Inferior parietal cortex (tissue), 1 donor: Measurements from ENCODE around the gene AEBP1.
"Not testable (repeated sequence)": the region's sequence is repeated elsewhere in the genome, so short reads cannot be mapped to it uniquely, and the experiment has no call there.

Experiments used
- DNase-seq: peaks from one replicate; pipeline ENCODE4 v3.0.0-alpha.2; 2016; ENCODE audit errors: extremely low spot score

AEBP1 gene

DNA sequence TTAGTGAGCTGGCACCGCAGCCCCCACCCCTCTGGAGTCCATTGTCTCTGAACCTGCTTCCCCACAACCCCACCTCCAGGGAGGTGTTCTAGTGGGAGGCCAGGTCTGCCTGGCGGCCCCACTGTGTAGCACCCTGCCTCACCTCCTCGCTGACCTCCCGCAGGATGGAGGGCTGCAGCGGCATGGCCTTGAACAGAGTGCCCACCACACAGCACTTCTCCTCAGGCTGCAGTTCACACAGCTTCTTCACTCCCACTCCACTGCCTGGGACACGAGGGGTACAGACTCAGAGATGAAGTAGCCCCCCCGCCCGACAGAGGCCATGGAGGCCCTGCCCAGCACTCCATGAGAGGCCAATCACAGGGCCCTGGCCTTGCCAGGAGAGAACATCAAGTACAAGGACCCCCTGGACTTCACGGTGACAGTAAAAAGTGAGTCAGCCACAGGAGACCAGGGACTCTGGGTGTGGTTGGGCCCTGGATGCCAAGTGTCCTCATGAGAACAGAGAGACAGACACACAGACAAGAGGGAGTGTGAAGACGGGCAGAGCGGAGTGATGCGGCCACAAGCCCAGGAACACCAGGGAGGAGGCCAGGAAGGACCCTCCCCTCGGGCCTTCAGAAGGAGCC is 13.8 kb downstream of the AEBP1 start:
- DNase-seq: no peak

DNA sequence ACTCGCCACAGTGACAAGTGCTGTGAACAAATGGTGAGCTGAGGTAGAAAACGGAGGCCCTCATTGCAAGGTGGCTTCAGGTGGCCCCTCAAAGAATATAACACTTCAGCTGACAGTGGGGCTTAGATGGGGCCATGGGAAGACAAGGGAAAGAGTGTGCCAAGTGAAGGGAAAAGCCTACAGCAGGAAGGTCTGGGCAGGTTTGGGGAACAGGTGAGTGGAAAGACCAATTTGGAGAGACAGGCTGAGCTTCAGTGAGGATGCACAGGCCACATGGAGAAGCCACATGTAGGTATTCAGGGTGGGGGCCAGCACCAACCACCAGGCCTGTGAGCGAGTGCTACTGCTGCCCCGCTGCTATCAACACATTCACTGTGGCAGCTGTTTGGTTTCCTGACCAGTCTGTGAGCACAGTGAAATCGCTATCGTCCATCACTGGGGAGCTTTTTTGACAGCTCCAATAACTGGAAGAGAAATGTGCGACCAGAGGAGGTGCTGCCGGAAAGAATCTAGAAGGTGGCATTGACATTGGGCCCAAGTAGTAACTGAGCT is 15.8 kb downstream of the AEBP1 start:
- no peak for DNase-seq

DNA sequence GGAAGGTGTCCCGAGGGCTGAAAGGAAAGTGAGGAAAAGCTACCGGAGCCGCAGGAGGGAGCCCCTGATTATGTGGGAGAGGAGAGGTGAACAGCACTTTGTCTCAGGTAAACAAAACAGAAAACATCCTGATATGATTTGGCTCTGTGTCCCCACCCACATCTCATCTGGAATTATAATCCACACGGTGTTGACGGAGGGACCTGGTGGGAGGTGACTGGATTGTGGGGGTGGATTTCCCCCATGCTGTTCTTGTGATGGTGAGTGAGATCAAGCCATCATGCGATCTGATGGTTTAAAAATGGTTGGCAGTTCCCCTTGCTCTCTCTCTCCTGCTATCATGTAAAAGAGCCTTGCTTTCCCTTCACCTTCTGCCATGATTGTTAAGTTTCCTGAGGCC is 16.2 kb downstream of the AEBP1 start:
- DNase-seq: no peak

DNA sequence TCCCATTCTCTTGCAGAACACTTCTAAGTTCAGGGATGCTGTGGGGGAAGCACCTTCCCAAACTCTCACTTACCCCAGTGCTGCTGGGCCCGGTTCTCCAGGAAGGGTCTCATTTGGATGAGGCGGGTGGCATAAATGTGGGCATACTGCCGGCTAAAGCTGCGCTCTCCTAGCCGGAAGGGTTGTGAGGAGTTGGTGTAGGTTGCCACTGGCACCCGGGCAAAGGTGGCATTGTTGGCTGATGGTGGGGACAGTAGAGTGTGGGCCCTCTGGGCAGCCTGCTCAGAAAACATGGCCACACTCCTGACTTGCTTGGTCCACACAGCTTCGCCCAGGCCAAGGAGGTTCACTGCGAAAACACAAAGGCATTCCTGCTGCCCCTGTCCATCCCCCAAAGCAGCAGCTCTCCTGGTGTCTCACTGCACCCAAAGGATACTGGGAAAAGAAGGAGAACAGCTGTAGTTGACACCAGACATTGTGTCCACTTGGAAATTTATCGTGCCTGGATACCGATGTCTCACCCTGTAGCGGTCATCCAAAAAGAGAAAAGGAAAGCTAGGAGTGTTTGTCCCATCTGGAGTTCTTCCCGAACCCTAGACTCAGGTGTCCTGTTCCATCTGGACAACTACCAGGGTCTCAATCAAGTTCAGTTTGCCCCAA is 17.7 kb downstream of the AEBP1 start:
- no peak for DNase-seq

- DNase-seq: no peak
These were observed 18.4 kb downstream of the AEBP1 start for GRCh38 chr7:44122529-44122928.

- DNase-seq: peak; percentile 95
These were observed 19.3 kb downstream of the AEBP1 start, which contains the start of gene POLD2 for GRCh38 chr7:44123190-44124003. Gene POLD2 (minus strand): TSS chr7:44123548. CDS start chr7:44122053, 1,495 bp downstream.

- no peak for DNase-seq
These were observed 20.7 kb downstream of the AEBP1 start for GRCh38 chr7:44124822-44125202.

DNA sequence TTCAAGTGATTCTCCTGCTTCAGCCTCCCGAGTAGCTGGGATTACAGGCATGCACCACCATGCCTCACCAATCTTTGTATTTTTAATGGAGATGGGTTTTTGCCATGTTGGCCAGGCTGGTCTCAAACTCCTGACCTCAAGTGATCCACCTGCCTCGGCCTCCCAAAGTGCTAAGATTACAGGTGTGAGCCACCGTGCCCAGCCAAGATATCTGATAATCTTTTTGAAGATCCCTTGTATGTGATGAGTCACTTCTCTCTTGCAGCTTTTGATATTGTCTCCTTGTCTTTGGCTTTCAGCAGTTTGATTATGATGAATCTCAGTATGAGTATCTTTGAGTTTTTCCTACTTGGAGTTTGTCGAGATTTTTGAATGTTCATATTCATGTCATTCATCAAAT is 22.4 kb downstream of the AEBP1 start:
- not testable (repeated sequence) for DNase-seq

DNA sequence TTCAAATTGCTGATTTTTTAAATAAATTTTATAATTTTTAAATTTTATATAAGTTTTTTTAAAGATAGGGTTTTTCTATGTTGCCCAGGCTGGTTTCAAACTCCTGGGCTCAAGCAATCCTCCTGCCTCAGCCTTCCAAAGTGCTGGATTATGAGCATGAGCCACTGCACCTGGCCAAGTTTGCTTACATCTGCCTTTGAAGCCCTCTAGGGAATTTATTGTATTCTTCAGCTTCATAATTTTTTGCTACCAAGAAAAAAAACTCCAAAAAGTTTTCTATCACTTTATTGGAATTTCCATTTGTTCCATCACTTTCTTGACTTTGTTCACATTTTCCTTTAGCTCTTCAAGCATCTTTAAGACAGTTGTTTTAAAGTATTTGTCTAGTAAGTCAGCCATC is 23.0 kb downstream of the AEBP1 start:
- DNase-seq: no peak

DNA sequence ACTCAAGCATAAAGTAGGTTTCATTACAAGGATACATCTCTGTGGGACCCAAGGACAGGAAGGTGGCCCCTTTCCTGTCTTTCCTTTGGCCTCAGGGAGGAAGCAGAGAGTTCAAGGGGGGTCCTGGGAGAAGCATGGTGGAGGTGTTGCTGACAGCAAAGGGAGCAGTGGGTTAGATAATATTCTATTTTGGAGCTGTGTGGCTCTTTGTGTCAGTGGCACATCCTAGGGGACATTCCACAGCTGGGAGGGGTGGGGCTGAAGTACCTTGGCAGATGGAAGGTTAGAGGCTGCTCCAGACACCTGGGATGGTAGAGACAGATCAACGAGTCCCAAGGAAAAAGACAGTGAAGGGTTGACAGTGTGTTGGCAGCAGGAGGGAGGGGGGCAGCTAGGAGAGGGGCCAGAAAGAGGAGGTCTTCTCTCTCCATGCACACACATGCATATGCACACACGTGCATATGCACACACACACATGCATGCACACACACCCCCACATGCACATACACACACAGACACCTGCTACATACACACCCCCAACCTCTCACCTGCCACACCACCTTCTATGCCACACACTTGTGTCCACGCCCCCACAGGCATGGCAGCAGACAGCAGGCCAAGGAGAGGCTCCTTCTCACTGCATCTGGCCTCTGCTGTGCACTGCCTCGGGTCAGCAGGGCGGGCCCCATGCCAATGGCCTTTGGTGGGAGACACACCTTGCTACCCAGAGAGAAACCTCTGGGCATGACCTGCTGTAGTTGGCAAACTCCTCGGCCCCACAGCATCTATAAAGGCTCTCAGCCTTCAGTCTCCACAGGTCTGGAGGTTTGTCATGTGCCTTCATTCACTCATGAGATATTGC is 24.8 kb downstream of the AEBP1 start:
- no peak for DNase-seq

DNA sequence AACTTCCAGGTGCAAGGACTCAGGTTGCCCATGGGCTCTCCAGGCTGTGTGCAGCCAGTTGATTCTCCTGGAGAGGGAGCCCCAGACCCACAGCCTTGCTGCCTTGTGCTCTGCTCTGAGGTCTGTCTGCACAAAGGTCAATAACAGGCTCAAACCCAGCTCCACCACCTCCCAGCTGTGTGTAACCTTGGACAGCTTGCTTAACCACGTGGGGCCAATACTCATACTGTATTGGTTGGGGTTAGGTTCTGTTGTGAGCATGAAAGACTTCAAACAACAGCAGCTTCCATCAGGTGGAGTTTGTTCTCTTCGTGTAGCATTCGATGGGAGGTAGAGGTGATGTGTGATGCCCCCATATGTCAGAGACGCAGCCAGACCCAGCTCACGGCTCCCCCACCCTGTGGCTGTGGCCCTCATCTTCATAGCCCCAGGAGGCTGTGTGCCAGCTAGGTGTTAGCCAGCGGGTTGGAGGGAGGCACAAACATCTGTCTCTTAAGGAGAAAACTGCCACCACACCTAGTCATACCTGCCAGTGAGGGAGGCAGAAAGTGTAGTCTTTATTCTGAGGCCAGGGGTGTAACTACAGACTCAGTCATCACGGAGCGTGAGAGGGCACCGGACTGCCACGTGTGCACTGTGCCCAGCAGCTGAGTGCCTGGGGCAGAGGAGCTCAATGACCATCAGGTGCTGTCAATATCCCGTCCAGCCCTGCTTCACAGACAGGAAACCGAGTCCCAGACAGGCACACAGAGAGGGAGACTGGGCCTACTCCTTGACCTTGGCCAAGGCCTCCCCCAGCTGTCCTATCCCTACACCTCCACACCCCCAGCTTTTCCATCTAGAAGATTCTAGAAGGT is 27.3 kb downstream of the AEBP1 start:
- DNase-seq: no peak

GRCh38 chr7:44132039-44132438 is 27.9 kb downstream of the AEBP1 start:
- DNase-seq: no peak

GRCh38 chr7:44133295-44133694 is 29.1 kb downstream of the AEBP1 start:
- DNase-seq: no peak

DNA sequence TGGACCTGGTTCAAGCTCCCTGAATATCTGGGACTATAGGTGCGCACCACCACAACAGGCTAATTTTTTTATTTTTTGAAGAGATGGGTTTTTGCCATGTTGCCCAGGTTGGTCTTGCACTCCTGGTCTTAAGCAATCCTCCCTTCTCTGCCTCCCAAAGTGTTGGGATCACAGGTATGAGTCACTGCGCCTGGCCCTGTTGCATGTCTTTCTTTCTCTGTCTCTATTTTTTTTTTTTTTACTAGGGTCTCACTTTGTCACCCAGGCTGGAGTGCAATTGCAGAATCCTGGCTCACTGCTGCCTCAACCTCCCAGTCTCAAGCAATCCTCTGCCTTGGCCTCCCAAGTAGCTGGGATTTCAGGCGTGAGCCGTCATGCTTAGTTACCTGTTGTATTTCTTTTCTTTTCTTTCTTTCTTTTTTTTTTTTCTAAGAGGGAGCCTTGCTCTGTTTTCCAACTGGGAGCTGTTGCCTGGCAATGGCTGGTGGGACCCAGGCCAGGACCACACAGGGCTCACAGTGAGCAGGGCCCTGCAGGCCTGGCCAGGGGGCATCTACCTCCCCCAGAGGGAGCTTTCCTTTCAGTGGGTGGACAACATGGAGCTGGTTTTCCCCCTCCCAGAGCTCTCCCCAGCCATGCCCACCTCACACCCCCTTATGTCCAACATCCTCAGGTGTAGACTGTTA is 30.9 kb downstream of the AEBP1 start:
- no peak for DNase-seq

DNA sequence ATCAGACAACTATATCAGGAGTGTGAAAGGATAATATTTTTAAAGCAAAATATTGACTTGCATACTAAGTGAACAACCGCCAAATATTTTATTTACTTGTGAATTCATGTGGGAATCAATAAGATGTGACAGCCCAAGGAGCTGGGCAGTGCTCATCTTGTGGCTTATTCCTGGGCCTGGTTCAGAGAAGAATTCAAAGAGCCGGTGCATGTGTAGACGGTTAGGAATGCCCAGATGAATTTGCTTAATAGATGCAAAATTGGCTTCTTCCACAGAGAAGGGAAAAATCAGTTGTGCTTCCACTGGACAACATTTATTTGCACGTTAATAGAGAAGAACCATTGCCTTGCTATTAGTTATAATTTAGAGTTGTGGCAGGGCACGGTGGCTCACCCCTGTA is 32.6 kb downstream of the AEBP1 start:
- DNase-seq: no peak

- no peak for DNase-seq
These were observed 34.6 kb downstream of the AEBP1 start for GRCh38 chr7:44138698-44139097.

DNA sequence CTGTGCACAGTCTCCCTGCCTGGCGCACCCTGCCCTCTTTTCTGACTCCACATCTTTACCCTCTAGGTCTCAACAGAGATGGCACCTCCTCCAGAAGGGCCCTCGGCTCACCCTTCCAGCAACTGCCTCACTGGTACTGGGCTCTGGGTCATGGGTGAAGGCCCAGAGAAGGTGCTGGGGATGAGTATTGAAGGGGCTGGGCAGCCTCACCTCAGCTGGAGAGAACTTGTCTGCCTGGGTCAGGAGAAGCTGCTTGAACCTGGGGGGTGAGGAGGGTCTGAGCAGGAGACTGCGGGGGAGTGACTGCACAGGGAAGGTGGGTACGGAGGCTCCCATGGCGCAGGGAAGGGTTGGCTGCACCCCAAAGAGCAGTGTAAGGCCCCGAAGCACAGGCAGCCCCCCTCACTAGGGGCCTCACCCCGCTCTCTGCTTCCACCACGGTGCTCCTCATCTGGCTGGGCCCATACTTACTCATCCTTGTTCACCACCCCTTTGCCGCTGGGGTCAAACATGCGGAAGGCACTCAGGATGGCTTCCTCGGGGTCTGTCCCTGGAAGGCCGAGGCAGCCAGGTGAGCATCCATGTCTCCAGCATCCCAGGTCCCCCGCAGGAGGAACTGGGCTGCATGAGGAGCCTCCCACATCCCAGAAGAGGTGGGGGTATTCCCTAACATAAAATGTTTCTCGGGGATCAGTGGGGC is 35.3 kb downstream of the AEBP1 start:
- DNase-seq: no peak

DNA sequence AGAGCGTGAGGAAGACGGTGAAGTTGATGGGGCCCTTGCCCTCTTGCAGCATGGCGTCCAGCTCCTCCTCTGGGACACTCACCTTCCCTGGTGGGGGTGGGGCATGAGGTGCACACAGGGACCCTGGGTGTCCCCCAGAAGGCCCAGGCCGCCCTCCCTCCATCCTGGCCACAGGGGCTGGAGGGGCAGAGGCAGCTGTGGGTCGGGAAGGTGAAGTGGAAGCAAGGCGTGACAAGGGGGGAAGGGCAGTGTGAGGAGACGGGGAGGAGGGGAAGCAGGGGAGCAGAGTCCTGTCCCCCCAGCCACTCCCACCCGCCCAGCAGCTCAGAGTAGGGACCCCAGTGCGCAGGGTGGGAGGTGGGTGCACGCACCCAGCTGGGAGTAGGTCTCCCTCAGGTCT is 36.2 kb downstream of the AEBP1 start:
- DNase-seq: no peak

- DNase-seq: no peak
These were observed 37.2 kb downstream of the AEBP1 start, which contains the start of gene MYL7 for GRCh38 chr7:44141221-44141850. Gene MYL7 (minus strand): TSS chr7:44141332. CDS start chr7:44141305, 27 bp downstream.
